Activated gamma-delta T cell (primary cell): ENCODE results near the gene QSER1.
"Not testable (repeated sequence)": the region's sequence is repeated elsewhere in the genome, so short reads cannot be mapped to it uniquely, and the experiment has no call there.

Experiments
- DNase-seq: peaks from one replicate; lab custom pipeline; 2025; lab: John Stamatoyannopoulos, UW

QSER1 gene

GRCh38 chr11:32935462-32936029 is 42.9 kb downstream of the QSER1 start:
- DNase-seq: no peak

- not testable (repeated sequence) for DNase-seq
Measured at GRCh38 chr11:32936178-32936577, 43.6 kb downstream of the QSER1 start.

- DNase-seq: not testable (repeated sequence)
Measured at GRCh38 chr11:32937283-32937682, 44.7 kb downstream of the QSER1 start.

GRCh38 chr11:32939046-32939445 is 46.4 kb downstream of the QSER1 start:
- no peak for DNase-seq

GRCh38 chr11:32939866-32940265 is 47.3 kb downstream of the QSER1 start:
- no peak for DNase-seq

GRCh38 chr11:32940865-32941264 is 48.3 kb downstream of the QSER1 start:
- no peak for DNase-seq

- DNase-seq: no peak
Measured at GRCh38 chr11:32947978-32948377, 55.4 kb downstream of the QSER1 start.

- no peak for DNase-seq
Measured at GRCh38 chr11:32949739-32950138, 57.1 kb downstream of the QSER1 start.

- DNase-seq: no peak
Measured at GRCh38 chr11:32952421-32952820, 59.8 kb downstream of the QSER1 start.

- no peak for DNase-seq
Measured at GRCh38 chr11:32953700-32954099, 61.1 kb downstream of the QSER1 start.

GRCh38 chr11:32960553-32961164 is 68.0 kb downstream of the QSER1 start:
- no peak for DNase-seq

GRCh38 chr11:32962016-32962415 is 69.4 kb downstream of the QSER1 start:
- no peak for DNase-seq

- no peak for DNase-seq
Measured at GRCh38 chr11:32963721-32964120, 71.1 kb downstream of the QSER1 start.

- no peak for DNase-seq
Measured at GRCh38 chr11:32968541-32968940, 75.9 kb downstream of the QSER1 start.

- not testable (repeated sequence) for DNase-seq
Measured at GRCh38 chr11:32972233-32972632, 79.6 kb downstream of the QSER1 start.

GRCh38 chr11:32972781-32973180 is 80.2 kb downstream of the QSER1 start:
- DNase-seq: no peak

- DNase-seq: no peak
Measured at GRCh38 chr11:32982626-32983025, 90.0 kb downstream of the QSER1 start.

GRCh38 chr11:32983506-32983905 is 90.9 kb downstream of the QSER1 start:
- DNase-seq: no peak

- DNase-seq: no peak
Measured at GRCh38 chr11:32985600-32985999, 93.0 kb downstream of the QSER1 start.

GRCh38 chr11:32987851-32988250 is 95.2 kb downstream of the QSER1 start:
- no peak for DNase-seq

GRCh38 chr11:32990481-32990880 is 97.9 kb downstream of the QSER1 start:
- no peak for DNase-seq

- DNase-seq: no peak
Measured at GRCh38 chr11:32991427-32991826, 98.8 kb downstream of the QSER1 start.

- no peak for DNase-seq
Measured at GRCh38 chr11:32991898-32992297, 99.3 kb downstream of the QSER1 start.

GRCh38 chr11:33000181-33000580 is 107.6 kb downstream of the QSER1 start:
- DNase-seq: no peak
